Activated T-cell treated with anti-CD3 and anti-CD28 coated beads for 1 hour (primary cell): ENCODE data around the gene CLIP2.
"Not testable (repeated sequence)": the region's sequence is repeated elsewhere in the genome, so short reads cannot be mapped to it uniquely, and the experiment has no call there.

ENCODE experiments used
- DNase-seq: peaks from one replicate; pipeline ENCODE4 v3.0.0-alpha.2; 2020; ENCODE audit warnings: low read depth

Gene CLIP2

DNA sequence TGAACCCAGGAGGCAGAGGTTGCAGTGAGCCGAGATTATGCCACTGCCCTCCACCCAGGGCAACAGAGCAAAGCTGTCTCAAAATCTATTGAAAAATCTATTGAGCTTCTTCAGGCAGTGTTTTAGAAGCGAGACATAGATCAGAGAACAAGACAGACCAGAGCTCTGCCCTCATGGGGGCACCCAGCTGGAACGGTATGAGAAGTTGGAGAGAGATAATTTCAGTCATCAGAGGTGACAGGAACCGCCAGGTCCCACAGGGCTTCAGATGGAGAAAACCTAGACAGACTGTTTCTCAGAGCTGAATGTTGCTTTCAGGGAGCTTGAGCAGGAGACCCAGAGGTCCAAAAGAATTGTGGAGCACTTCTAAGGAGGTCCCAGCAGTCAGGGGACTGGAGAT, 150.3 kb downstream of the CLIP2 start:
- no peak for DNase-seq

- DNase-seq = not testable (repeated sequence)
These were observed 150.9 kb downstream of the CLIP2 start for GRCh38 chr7:74440143-74440542.

GRCh38 chr7:74441801-74442200, 152.6 kb downstream of the CLIP2 start:
- DNase-seq = no peak

- no peak for DNase-seq
These were observed 154.5 kb downstream of the CLIP2 start for GRCh38 chr7:74443543-74444247.

GRCh38 chr7:74449144-74449543, 159.9 kb downstream of the CLIP2 start:
- no peak for DNase-seq

GRCh38 chr7:74449809-74450397, 160.7 kb downstream of the CLIP2 start:
- DNase-seq = peak; percentile 66

GRCh38 chr7:74452748-74453321, 163.6 kb downstream of the CLIP2 start:
- no peak for DNase-seq

DNA sequence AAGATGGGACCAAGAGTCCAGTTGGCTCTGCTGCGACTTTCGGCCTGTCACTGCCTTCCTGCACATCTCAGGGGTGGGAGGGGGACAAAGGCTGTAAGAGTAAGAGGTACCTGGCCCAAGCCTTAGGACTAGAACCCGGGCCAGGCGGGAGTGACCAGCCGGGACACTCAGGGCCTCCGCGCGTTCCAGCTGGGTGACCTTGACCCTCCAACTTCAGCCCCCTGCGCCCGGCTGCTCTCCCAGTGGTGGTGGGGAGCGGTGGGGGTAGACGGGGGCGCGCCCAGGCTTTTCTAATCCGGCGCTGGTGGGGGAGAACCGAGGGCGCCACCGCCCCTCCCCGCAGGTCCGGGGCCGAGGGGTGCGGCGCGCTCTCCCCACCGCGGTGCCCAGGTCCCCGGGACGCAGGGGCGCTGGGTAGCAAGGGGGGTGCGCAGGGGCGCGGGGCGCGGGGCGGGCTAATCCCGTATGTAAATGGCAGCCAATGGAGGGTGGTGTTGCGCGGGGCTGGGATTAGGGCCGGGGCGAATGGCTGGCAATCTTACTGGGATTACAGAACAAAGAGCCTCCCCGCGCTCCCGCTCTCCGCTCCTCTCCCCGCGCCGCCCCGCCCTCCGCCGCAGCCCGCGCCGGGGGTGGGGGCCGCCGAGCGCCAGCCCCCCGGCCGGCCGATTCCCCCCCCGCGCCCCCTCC, 164.3 kb downstream of the CLIP2 start, which contains the start of gene GTF2IRD1:
Gene GTF2IRD1, plus strand, starts transcription at position 585 of the 690 bp plus-strand sequence. CDS start 54,175 bp downstream, outside the sequence.
- peak; percentile 27 for DNase-seq

DNA sequence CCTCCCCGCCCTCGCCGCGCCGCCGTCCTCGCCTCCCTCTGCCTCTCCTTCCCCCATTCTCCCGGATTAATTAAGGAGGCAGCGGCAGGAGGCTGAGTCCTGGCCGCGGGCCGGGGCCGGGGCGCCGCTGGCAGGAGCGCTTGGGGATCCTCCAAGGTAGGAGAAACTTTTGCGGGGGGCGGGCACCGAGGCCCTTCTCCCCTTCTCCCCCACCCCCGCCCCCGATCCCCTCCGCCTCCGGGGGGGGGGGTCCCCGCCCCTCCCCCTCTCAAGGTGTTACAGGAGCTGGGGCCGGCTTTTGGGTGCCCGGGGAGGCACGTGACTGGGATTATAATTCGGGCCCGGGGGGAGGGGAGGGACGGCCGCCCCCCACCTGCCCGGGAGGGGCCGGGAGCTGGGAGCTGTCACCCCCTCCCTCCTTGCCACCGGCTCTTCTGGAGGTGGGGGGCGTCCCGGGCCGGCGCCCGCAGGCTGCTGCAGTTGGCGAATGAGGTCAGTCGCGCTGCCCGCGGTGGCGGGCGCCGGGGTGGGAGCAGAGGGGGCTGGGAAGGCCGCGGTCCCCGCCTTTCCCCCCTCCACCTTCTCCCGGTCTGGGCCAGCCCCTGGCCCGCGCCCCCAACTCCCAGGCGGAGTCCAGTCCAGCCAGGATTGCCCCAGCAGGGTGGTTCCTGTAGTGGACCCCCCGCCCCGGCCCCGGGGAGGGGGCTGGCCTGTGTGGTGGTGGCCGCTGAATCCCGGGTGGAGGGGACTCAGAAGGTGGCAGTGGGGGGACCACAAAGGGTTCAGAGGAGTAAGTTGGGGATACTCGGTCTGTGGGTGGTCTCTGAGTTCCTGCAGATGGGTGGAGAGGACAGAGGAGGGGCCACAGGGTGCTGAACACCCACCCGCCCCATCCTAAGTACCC, 165.1 kb downstream of the CLIP2 start:
- no peak for DNase-seq

DNA sequence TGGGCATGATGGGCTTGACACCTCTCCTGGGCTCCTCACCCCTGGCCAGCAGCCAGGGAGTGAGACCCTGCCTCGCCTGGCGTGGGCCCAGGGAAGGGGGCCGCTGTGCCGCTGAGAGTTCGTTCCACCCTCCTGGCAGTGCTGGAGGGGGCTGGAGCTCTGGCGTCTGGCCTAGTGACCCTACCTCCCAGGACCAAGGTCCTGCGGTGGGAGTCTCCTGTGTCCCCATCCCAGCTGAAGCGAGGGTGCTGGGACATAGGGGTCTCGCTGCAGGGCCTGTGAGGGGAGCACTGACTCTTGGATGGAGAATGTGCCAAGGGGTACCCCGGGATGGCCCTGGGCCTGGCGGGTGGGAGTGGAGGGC, 165.7 kb downstream of the CLIP2 start:
- no peak for DNase-seq

DNA sequence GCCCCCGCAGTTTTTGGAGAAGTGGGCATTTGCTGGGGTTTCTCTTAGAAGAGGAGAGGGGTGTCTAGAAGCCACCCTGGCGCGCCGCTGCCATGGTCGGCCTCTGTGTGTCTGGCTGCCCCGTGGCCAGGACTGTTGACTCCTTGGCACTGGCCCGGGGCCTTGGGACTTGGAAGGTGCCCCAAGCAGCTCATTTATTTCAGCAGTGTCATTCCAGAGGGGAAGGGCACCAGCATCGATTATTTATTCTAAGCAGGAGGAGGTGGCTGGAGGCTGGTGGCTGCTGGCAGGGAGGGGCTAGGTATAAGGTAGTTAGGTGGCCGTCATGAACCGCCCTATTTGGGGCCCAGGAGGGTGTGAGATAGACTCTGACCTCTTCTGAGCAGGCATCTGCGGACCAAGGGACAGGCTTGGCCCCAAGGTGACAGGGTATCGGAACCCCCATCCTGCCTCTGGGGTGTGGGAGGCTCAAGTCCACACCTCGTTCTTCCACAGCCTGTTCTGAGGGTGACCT, 166.1 kb downstream of the CLIP2 start:
- no peak for DNase-seq
